Measurements from ENCODE around the gene TMTC2.

The TMTC2 gene

DNA sequence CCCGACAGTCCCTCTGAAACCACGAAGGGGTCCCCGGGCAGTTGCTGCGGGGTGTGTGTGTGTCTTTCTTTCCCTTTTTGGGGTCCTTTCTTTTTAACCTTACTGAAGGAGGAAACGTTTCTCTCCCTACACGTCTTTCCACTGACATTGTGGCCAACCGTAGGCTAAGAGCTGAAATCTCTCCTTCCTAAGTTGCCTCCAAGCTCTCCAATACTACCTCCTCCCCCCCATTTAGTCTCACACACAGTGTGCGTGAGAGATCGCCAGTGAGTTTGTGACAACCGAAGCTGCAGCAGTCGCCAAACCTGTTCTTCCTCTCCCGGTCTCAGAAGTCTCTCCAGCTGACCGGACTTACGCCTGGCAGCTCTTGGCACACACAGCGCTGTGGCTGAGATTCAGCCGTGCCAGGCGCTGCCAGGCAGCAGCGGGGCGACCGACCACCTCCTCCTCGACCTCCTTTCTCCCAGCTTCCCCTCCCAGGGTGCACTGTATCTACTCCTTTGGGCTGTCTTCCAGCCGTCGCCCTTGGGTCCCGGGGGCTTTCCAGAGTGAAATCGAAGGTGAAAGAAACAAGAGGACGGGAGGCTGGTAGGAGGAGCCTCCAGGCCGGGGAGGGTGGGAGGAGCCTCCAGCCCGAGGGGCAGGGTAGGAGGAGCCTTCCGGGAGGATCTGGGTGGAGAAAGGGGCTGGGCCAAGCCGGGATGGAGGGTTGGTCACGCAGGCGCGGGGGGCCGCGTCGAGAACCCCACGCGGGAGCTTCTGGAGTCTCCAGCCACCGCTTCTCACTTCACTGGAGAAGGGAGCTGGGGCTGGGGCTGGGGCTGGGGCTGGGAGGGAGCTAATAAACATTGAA lies at the start of gene TMTC2:
Gene TMTC2 (plus strand): TSS at position 739 of the 853 bp plus-strand sequence.
- peak; percentile 90 for DNase-seq

DNA sequence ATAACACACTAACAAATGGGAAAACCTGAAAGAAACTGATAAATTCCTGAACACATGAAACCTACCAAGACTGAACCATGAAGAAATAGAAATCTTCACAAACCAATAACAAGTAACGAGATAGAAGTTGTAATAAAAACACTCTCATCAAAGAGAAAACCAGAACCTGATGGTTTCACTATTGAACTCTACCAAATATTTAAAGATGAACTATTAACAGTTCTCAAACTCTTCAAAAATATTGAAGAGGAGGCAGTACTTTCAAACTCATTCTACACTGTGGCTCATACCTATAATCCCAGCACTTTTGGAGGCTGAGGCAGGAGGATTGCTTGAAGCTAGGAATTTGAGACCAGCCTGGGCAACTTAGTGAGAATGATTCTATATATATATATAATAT lies 48.4 kb upstream of the TMTC2 start:
- DNase-seq: no peak

DNA sequence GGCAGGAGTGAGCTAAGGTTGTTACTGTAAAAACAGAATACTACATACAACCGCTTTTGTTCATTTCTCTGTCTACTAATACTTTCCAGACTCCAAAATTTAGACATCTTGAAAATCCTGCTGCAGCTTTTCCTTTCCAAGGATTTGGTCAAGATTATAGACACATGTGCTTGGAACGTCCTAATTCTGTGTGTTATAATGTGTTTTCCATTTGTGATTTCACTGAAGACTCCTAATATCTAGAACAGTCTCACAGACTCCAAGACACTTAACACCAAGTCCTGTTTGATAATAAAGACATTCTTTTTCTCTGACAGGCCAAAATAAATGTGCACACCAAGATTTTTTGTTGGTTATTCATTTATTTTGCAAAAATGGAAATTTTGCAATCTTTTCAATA lies 41.8 kb upstream of the TMTC2 start:
- DNase-seq: no peak

DNA sequence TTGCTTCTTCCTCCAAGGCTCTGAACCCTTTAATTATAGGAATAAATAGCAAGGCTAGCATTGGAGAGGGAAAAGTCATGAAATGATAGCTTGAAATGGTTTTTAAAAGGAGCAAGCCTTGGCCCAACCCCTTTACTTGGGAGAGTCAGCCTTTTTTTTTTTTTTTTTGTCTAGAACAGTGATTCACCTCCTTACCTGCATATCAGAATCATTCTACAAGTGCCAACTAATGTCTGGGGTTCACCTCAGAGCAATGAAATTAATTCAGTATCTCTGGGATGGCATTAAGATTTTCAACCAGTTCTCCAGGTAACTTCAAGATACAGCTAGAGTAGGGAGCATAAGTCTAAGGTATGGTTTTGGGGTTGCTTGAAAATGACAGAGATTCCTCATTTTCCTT lies 41.3 kb upstream of the TMTC2 start:
- DNase-seq: no peak

DNA sequence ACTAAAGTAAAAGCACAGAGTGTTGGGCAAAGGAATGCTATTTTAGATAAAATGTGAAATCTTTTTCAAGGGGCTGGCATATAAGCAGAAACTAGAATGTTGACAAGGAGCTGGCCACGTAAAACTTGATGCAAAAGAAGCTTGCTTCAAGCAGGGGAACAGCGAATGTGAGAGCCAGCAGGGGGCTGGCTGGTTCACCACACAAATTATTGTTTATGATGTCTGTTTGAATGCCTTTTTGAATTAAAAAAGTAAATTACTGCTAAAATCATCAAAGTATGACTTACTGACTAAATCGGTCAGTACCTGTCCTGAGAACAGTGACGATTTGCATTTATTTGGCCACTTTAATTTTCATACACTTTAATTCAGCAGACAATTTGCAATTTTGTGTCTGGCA lies 38.9 kb upstream of the TMTC2 start:
- DNase-seq: no peak

DNA sequence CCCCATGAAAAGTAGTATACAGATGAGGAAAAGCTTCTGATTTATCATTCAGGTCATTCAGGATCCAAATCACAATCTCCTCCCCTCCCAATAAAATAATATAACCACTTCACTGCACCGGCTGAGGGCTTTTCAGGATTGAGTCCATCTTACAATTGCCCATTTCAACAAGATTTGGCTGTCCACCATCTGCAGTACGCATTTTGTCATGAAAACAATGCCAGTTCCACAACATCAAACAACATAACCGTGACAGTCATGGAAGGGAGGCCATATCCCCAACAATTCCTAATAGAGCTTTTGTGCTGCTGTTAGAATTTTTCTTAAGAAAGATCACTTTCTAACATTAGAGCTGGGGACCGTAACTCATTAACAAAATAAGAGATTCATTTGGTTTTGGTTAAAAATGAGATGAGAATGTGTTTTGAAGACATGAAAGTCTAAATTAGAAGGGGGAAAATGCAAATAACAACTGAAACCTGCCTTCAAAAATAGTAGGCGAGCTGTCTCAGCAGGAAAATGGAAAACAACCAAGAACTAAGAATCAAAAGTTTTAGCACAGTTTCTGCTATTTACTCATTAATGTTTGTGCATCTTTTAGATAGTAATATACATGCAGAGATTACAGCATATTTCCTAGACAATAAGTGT lies 38.3 kb upstream of the TMTC2 start:
- no peak for DNase-seq

DNA sequence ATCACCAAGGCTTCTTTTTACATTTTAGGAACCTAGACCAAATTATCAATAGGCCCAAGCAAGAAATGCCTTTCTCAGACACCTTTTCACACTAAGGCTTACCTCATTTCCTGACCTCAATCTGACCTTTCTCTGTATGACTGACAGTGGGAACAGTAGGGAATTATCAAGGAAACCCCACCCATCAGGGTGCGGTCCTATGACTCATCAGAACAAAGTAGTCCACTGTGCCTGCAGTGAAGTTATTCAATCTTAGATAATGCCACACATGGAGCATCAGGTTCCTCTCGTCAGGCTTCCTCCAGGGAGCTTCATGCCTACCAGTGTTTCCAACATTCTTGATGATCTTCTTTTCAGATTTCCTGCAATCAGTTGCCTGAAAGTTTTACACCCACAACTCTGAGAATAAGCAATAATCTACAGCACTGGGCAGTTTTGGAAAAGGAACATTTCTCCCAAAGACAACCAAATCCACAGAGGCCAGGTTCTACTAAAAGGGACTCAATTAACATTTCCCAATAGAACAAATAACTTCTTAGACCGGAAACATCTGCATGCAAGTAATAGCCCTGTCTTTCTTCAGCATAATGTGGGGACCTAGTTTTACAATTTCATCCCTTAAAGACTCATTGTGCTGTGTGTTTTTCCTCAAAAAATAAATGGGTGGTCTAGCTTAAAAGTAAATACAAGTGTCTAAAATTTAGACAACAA lies 35.9 kb upstream of the TMTC2 start:
- no peak for DNase-seq

DNA sequence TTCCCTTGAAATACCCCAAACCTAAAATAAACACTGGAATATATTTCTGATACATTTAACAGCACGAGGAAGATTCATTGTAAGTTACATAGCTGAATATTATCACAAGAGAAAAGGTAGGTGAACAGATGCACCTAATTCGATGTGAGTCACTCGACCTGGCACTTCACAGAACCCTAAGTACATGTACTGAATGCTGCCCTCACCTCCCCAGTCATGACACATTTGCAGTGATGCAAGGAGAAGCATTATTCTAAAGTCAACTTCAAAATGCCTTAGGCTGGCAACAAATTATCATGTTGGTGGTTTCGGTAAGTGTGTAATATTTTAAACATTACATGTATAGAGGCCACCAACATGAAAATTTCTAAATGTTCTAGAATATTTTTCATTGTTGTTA lies 35.2 kb upstream of the TMTC2 start:
- DNase-seq: no peak

DNA sequence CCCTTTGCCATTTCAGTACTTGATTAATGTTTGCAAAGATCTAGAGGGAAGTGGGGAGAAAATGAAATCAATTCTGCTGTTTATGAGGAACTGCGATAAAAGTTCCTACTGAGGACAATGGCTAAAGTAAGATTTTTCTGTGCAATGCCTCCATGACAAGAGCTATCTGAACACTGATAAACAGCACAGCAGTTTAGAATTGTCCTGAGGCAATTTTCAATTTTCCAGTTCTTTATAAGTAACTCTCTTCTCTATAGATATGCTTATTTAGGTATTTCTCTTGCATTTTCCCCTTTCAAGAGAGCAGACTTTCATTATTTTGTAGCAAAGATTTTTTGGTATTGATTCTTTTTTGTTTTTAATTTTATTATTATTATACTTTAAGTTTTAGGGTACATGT lies 34.6 kb upstream of the TMTC2 start:
- DNase-seq: no peak

DNA sequence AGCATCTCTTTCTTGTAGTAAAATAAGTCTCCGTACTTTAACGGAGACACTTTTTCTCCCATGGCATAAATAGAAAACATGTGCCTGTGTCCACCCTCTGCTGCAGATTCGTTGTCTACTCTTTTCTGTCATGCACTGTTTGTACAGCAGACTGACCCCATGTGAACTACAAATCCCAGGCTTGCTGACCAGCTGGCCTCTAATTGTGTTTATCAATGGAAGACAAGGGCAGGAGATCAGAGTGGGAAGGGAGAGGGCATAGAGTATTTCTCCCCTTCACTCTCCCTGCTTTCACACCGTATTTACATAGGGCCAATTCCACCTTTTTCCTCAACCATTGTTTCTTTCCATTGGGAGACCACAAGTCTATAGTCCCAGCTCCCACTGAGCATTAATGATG lies 31.0 kb upstream of the TMTC2 start:
- DNase-seq: no peak

DNA sequence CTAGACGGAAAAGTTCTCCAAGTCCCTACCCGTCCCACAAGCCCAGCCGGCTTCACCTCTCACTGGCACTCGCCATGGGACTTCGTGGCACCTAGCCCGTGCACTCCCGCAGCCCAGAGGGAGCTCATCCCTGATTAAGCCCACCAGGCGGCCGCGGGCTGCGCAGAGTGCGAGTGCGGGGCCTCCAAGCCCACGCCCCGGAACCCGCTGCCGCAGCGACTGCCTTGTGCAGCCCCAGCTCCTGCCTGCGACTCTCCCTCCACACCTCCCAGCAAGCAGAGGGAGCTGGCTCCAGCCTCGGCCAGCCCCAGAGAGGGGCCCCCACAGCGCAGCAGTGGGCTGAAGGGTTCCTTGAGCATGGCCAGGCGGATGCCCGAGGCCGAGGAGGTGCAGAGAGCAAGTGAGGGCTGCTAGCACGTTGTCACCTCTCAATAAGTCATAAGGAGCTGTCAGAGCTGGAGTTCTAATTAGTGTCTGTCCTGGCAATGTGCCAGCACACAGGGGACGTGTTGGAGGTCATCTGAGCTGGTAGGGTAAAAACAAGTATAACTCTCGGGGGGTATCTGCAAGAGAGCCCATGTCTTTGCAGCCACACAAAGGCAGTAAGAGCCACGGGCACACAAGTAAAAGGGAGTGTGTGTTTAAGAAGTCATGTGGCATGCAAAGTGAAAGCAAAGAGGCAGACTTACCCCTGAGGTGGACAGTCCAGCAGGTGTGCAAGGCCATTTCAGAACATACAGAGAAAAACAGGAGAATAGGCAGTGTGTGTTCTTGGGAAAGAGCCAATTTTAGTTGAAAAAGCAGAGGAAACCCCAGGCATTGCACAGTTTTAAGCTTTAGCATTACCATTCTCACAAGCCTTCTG lies 27.1 kb upstream of the TMTC2 start:
- DNase-seq: no peak

DNA sequence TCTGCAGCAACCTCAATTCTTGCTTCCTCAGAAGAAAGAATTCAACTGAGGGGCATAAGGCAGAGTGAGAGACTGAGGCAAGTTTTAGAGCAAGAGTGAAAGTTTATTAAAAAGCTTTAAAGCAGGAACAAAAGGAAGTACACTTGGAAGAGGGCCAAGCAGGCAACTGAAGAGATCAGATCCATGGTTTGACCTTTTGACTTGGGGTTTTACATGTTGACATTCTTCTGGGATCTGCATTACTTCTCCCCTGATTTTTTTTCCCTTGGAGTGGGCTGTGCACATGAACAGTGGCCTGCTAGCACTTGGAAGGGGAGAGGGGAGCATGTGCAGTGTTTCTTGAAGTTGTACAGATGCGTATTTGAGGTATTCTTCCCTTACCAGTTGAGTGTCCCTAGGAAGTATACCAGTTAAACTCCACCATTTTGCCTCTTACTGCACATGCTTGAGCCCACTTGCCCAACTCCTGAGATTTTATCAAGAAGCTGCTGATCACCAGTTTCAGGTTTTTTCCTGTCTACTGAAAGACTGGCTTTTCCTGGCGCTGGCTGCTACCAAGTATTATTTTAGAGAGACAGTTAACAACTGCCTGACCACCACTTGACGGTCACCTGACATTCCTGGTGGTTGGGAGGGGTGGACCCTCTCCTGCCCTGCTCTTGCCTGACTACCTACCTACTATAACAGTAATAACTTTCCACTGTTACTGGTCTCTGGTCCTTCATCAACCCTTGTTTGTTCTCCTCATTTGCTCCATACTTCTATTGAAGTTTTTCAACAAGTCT lies 26.0 kb upstream of the TMTC2 start:
- DNase-seq: no peak

DNA sequence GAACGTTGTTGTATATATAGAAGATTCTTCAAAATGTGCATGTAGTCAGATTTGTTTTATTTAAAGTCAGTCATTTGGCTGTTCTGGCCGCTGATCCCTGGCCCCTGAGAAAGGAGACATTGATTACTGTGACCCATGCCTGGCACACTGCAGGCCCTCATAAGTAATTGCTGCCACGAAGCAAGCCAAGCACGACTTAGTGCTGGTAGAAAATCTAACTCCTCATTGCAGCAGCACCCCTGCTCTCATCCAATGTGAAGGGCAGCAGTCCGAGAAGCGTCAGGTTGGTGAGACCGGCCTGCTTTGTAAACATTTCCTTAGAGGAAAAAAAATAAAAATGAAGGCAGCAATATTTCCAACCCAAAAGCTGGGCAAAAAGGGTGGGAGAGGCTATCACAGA lies 22.8 kb upstream of the TMTC2 start:
- DNase-seq: no peak

DNA sequence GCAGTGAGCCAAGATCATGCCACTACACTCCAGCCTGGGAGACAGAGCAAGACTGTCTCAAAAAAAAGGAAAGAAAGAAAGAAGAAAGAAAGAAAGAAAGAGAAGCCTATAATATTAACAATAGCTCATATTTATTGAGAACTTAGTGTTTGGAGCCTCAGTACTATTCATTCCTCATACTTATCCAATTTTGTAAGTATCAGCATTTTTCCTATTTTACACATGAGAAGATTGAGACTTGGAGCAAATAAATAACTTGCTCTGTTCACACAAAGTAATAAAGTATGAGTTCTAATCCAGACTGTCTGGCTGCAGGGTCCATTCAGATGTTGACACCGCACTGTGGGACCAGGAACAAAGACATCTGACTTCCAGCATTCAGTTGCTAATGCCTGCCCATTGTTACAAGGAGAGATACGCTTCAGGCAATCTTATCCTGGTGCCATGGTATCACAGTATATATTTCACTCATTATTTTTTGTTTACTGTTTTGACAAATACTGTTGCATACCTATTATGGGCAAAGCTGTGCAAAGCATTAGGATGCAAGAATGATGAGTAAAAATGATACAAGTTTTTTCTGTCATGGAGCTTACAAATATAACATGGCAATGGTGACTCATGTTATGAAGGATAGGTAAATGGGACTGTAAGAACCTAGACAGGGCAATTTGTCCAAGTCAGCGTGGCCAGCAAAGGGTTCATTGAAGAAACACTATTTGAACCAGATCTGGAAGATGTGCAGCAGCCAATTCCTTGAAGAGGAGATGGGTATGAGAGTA lies 21.4 kb upstream of the TMTC2 start:
- DNase-seq: no peak

DNA sequence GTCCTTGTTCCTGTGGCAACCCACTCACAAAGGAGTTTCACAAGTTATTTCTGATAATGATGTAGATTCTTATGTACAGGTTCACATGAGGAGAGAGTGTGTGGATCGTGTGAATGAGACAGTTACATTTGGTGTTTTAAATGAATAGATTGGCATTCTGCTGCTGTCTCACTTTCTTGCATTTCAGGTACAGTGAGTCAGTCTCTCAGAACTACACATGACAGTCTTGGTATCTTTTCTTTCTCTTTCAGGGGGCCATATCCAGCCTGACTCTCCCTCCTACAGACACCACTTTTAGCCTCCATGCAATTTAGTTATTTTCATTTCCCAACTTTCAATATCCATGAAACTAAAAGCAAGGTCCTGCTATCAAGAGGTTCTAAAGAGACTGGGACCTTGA lies 19.9 kb upstream of the TMTC2 start:
- no peak for DNase-seq

DNA sequence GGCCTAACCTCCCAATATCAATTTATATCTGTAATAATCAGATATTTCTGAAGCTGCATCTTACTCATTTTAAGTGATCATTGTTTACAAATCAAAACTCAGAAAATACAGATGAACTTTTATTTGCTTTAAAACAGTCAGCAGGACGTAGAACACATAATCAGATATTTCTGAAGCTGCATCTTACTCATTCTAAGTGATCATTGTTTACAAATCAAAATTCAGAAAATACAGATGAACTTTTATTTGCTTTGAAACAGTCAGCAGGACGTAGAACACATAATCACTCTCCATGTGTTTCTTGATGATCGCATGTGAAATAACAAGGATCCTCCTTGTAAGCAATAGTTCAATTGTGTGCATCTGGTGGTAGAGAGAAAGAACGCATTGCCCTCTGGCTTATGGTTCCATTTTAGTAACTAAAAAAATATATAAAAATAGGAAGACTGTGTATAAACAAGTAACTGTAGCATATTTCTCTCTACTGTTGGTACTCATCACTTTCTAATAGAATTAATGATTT lies 15.0 kb upstream of the TMTC2 start:
- DNase-seq: no peak

DNA sequence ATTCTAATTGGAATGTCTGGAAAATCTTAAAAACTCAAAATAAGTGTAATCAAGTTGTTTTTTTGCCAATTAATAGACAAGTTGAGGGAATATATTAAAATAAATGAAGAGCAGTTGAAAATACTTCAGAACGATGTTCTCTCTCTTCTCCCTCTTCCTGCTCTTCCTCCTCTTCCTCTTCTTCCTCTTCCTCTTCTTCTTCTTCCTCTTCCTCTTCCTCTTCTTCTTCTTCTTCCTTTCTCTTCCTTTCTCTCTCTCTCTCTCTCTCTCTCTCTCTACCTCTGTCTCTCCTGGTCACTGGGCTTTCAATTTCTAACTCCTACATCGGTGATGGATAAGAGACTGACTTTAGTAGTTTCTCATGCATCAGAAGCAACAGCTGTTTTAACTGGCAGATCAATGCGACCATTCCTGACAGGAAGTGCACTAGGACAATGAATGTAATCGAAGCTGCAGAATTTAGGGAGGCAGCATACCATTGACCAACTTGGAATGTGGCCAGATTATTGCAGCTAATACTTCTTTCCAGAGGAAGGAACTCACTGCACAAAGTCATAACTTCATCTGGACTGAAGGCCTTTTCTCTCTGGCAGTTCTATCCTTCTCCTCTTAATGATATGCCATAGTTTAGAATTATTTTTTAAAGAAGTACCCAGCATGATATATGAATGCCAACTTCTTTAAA lies 13.8 kb upstream of the TMTC2 start:
- DNase-seq: no peak

DNA sequence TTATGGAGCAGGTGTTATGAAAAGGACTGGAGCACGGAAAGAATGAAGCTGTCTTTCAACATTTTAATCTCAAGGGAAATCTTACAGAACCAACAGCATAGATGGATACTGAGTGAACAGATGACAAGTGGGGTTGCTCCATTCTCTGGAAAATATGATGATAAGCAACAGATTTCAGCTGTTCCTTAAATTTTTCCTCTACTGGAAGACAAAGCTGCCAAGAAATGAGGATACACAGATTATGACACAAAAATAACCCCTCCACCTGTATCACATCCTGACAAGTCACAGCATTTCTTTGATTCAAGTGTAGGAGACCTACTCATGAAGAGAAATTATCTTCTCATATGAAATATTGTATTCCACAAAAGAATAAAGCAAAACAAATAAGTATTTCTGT lies 13.0 kb upstream of the TMTC2 start:
- DNase-seq: no peak

DNA sequence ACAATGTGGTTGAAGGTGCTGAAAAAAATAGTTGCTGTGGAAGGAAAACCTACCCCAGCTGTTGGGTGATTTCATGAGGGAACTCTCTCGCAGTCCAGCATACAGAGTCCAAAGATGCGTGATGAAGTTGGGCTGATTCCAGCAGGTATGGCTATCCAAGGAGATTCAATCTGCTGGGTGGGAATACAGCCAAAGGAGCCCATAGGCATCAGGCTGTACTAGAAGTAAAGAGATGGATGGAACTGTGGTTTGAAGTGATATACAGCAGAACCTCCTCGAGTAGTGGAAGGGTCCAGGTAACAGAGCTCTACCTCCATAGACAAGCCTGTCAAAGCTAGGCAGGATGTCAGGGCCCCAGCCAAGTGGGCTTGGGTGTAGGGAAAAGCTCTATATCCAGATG lies 11.5 kb upstream of the TMTC2 start:
- no peak for DNase-seq

DNA sequence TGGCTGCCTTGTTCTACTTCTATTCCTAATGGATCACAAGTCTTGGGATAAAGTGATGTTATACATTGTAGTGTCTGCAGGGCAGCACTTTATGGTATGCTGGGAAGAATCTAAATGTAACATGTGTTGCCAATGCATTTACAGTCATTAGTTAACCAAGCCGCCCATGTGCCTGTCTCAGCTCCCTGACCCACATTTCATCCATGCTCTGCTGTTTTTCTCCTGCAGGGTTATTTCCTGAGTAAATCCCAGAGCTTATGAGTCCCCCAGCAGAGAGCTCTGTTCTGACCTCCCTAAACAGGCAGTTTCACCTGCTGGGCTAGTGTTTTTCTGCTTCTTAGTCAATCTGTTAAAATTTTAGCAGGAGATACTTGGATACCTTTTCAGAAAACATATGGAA lies 4.4 kb upstream of the TMTC2 start:
- DNase-seq: no peak

DNA sequence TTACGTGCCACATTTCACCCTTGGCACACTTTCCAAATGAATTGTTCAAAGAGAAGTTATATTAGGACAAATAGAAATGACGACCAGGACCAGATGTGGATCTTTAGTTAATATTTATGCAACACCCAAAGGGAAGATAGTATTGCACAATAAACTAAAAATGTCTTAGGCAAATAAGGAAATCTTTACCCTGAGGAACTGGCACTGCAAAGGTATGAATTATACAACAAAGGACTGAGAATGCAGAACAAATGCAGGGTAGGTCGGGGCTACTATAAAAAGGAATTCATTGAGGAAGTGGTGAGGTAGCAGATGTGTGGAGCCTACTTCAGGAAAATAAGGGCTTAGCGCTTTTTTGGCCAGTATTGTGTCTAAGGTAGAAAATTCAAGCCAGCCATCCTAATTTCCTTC lies 3.9 kb upstream of the TMTC2 start:
- no peak for DNase-seq
